Neural cell (in vitro differentiated cells): ENCODE measurements around the gene SAYSD1. TPM values are rescaled to one million over a fixed set of nuclear protein-coding genes. Genes with fewer than 3 reads are reported as not detected.

Source experiments
- H2AFZ ChIP-seq: fragments of 200-600, 300-800 bp; sonication (generic), shearing (Covaris generic); 2 replicates; pipeline ENCODE4 v1.6.0; 2014; ENCODE audit warnings: low read depth, mild to moderate bottlenecking, antibody characterized with exemption, low read length, moderate library complexity
- H3F3A ChIP-seq: fragments of 200-600 bp; shearing (Covaris generic); 2 replicates; pipeline ENCODE4 v1.6.1; 2016; ENCODE audit warnings: mild to moderate bottlenecking, moderate library complexity, mixed read lengths, antibody characterized with exemption, low read length; ENCODE audit not compliant: insufficient read depth, poor library complexity, severe bottlenecking
- H3K27ac ChIP-seq: fragments of 200-600, 300-800 bp; sonication (generic), shearing (Covaris generic); 2 replicates; pipeline ENCODE4 v1.5.1; 2014; ENCODE audit warnings: mild to moderate bottlenecking, low read length, moderate library complexity
- H3K27me3 ChIP-seq: fragments of 300-800, 200-600 bp; sonication (generic), shearing (Covaris generic); 2 replicates; pipeline ENCODE4 v1.6.0; 2014; ENCODE audit warnings: mild to moderate bottlenecking, low read depth, low read length, moderate library complexity; ENCODE audit not compliant: insufficient read depth
- H3K36me3 ChIP-seq: fragments of 300-800, 200-600 bp; sonication (generic), shearing (Covaris generic); 2 replicates; pipeline ENCODE4 v1.5.1; 2014; ENCODE audit warnings: mild to moderate bottlenecking, antibody characterized with exemption, low read length, moderate library complexity; ENCODE audit not compliant: insufficient read depth
- H3K4me2 ChIP-seq: fragments of 300-800, 200-600 bp; sonication (generic), shearing (Covaris generic); 2 replicates; pipeline ENCODE4 v1.6.0; 2014; ENCODE audit warnings: mild to moderate bottlenecking, low read length
- H3K4me3 ChIP-seq: fragments of 300-800, 200-600 bp; sonication (generic), shearing (Covaris generic); 2 replicates; pipeline ENCODE4 v1.5.1; 2014; ENCODE audit warnings: mild to moderate bottlenecking, low read length, moderate library complexity
- H3K79me2 ChIP-seq: fragments of 200-600 bp; shearing (Covaris generic); replicated peaks from 2 replicates; pipeline ENCODE4 v1.6.0; 2014; ENCODE audit warnings: mild to moderate bottlenecking, low read length, moderate library complexity; ENCODE audit not compliant: insufficient read depth
- H3K9ac ChIP-seq: fragments of 300-800, 200-600 bp; sonication (generic), shearing (Covaris generic); 2 replicates; pipeline ENCODE4 v1.6.1; 2016; ENCODE audit warnings: mild to moderate bottlenecking, low read length, mixed read lengths
- H3K9me2 ChIP-seq: fragments of 200-600 bp; shearing (Covaris generic); 2 replicates; pipeline ENCODE4 v1.6.1; 2016; ENCODE audit warnings: mild to moderate bottlenecking, low read length, mixed read lengths; ENCODE audit not compliant: insufficient read depth
- H3K9me3 ChIP-seq: fragments of 200-600, 300-800 bp; sonication (generic), shearing (Covaris generic); 2 replicates; pipeline ENCODE4 v1.6.1; 2016; ENCODE audit warnings: mild to moderate bottlenecking, mixed run types, low read length, moderate library complexity, mixed read lengths
- H4K20me1 ChIP-seq: fragments of 200-600 bp; shearing (Covaris generic); 2 replicates; pipeline ENCODE4 v1.6.1; 2016; ENCODE audit warnings: mild to moderate bottlenecking, mixed run types; ENCODE audit not compliant: insufficient read depth
- CTCF ChIP-seq: fragments of 450-650 bp; IDR thresholded peaks from 2 replicates; pipeline ENCODE4 v1.5.1; 2014; ENCODE audit warnings: antibody characterized with exemption, mild to moderate bottlenecking, moderate library complexity; ENCODE audit not compliant: poor library complexity, severe bottlenecking
- EP300 ChIP-seq: fragments of 450-650 bp; conservative IDR thresholded peaks from 2 replicates; pipeline ENCODE4 v1.6.1; 2014; ENCODE audit warnings: antibody characterized with exemption, mild to moderate bottlenecking, moderate library complexity; ENCODE audit not compliant: poor library complexity, severe bottlenecking
- EZH2 ChIP-seq: fragments of 200-600, 300-800 bp; shearing (Covaris generic), sonication (generic); IDR thresholded peaks from 2 replicates; pipeline ENCODE4 v1.6.1; 2014; ENCODE audit warnings: antibody characterized with exemption, low read length, borderline replicate concordance, mild to moderate bottlenecking; ENCODE audit not compliant: insufficient read depth, poor library complexity, severe bottlenecking
- MXI1 ChIP-seq: fragments of 450-650 bp; conservative IDR thresholded peaks from 2 replicates; pipeline ENCODE4 v1.6.1; 2014; ENCODE audit warnings: antibody characterized with exemption, mild to moderate bottlenecking; ENCODE audit not compliant: poor library complexity, severe bottlenecking
- POLR2AphosphoS5 ChIP-seq: IDR thresholded peaks from 2 replicates; pipeline ENCODE4 v1.6.1; 2012
- RAD21 ChIP-seq: fragments of 450-650 bp; conservative IDR thresholded peaks from 2 replicates; pipeline ENCODE4 v1.6.1; 2014; ENCODE audit warnings: antibody characterized with exemption, mild to moderate bottlenecking, moderate library complexity
- SMC3 ChIP-seq: fragments of 450-650 bp; conservative IDR thresholded peaks from 2 replicates; pipeline ENCODE4 v1.6.1; 2014; ENCODE audit warnings: antibody characterized with exemption, mild to moderate bottlenecking, moderate library complexity; ENCODE audit not compliant: poor library complexity
- TAF1 ChIP-seq: IDR thresholded peaks from 2 replicates; pipeline ENCODE4 v1.6.1; 2012; ENCODE audit warnings: low read depth
- polyA plus RNA-seq: library from polyadenylated mRNA; depleted of rRNA; stranded (reverse); fragments of >200 nt; gene quantifications from 2 replicates; pipeline ENCODE4 v1.2.3, GENCODE V29; 2014
- TF ChIP-seq, protein P1 (sequence below): IDR thresholded peaks from 2 replicates; pipeline ENCODE4 v1.6.1; 2012; ENCODE audit warnings: borderline replicate concordance

The SAYSD1 gene
- polyA plus RNA-seq, 1 donor from 2014 or later = 40.5 TPM

GRCh38 chr6:39102821-39103136, 12.2 kb downstream of the SAYSD1 start:
- no peak overlapping the region for H3K4me3 ChIP-seq

GRCh38 chr6:39102071-39102820, 12.7 kb downstream of the SAYSD1 start:
- no peaks in the 10 kb centered on the region for H4K20me1 ChIP-seq
- H3K36me3 ChIP-seq = peaks cover 6% of the 10 kb centered on the region
- no peaks in the 10 kb centered on the region for H3K9me3 ChIP-seq
- no peak overlapping the region for H2AFZ ChIP-seq
- no peak overlapping the region for H3K27ac ChIP-seq
- no peak overlapping the region for H3K9ac ChIP-seq
- no peak overlapping the region for H3K4me2 ChIP-seq
- H3F3A ChIP-seq = no peaks in the 10 kb centered on the region
- H3K27me3 ChIP-seq = no peaks in the 10 kb centered on the region
- no peaks in the 10 kb centered on the region for H3K9me2 ChIP-seq
- no peak overlapping the region for H3K4me3 ChIP-seq
- H3K79me2 ChIP-seq = no peaks in the 10 kb centered on the region
- TF ChIP-seq EP300 (no peak), POLR2AphosphoS5 (no peak), EZH2 (no peak), CTCF (peak; percentile 46), TAF1 (no peak), RAD21 (peak; percentile 25), MXI1 (no peak)
- TF ChIP-seq, protein P1, sequence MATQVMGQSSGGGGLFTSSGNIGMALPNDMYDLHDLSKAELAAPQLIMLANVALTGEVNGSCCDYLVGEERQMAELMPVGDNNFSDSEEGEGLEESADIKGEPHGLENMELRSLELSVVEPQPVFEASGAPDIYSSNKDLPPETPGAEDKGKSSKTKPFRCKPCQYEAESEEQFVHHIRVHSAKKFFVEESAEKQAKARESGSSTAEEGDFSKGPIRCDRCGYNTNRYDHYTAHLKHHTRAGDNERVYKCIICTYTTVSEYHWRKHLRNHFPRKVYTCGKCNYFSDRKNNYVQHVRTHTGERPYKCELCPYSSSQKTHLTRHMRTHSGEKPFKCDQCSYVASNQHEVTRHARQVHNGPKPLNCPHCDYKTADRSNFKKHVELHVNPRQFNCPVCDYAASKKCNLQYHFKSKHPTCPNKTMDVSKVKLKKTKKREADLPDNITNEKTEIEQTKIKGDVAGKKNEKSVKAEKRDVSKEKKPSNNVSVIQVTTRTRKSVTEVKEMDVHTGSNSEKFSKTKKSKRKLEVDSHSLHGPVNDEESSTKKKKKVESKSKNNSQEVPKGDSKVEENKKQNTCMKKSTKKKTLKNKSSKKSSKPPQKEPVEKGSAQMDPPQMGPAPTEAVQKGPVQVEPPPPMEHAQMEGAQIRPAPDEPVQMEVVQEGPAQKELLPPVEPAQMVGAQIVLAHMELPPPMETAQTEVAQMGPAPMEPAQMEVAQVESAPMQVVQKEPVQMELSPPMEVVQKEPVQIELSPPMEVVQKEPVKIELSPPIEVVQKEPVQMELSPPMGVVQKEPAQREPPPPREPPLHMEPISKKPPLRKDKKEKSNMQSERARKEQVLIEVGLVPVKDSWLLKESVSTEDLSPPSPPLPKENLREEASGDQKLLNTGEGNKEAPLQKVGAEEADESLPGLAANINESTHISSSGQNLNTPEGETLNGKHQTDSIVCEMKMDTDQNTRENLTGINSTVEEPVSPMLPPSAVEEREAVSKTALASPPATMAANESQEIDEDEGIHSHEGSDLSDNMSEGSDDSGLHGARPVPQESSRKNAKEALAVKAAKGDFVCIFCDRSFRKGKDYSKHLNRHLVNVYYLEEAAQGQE = no peak

More at GRCh38 chr6:39102821-39103136, 12.2 kb downstream of the SAYSD1 start:
- H4K20me1 ChIP-seq = no peaks in the 10 kb centered on the region
- H3K9ac ChIP-seq = no peak overlapping the region
- no peak for TF ChIP-seq RAD21
- no peak for TF ChIP-seq EZH2
- TF ChIP-seq POLR2AphosphoS5 = no peak
- TF ChIP-seq, protein P1 = no peak
- no peak for TF ChIP-seq CTCF
- TF ChIP-seq MXI1 = no peak
- TF ChIP-seq EP300 = no peak
- TF ChIP-seq TAF1 = no peak
- no peak for TF ChIP-seq SMC3
- peaks cover 6% of the 10 kb centered on the region for H3K36me3 ChIP-seq
- H3K79me2 ChIP-seq = no peaks in the 10 kb centered on the region
- no peak overlapping the region for H2AFZ ChIP-seq
- no peaks in the 10 kb centered on the region for H3K9me3 ChIP-seq
- H3F3A ChIP-seq = no peaks in the 10 kb centered on the region
- no peak overlapping the region for H3K27ac ChIP-seq
- no peaks in the 10 kb centered on the region for H3K27me3 ChIP-seq
- H3K9me2 ChIP-seq = no peaks in the 10 kb centered on the region
- H3K4me2 ChIP-seq = no peak overlapping the region
